ENCODE results near the gene MRPL53.
"Not testable (repeated sequence)": the region's sequence is repeated elsewhere in the genome, so short reads cannot be mapped to it uniquely, and the experiment has no call there.

The MRPL53 gene

GRCh38 chr2:74448771-74449170 is 23.7 kb downstream of the MRPL53 start:
- no peak for DNase-seq (ENCODE audit: low spot score)

- no peak for DNase-seq (ENCODE audit: low spot score)
Measured at GRCh38 chr2:74447230-74447999, 25.1 kb downstream of the MRPL53 start.

GRCh38 chr2:74444498-74445318 is 27.8 kb downstream of the MRPL53 start:
- no peak for DNase-seq (ENCODE audit: low spot score)

- not testable (repeated sequence) for DNase-seq (ENCODE audit: low spot score)
Measured at GRCh38 chr2:74442483-74443297, 29.8 kb downstream of the MRPL53 start.

- no peak for DNase-seq (ENCODE audit: low spot score)
Measured at GRCh38 chr2:74441690-74442482, 30.6 kb downstream of the MRPL53 start, which contains the start of gene RTKN. RTKN (minus strand) TSS chr2:74441937; CDS start chr2:74441816, 121 bp downstream.

- no peak for DNase-seq (ENCODE audit: low spot score)
Measured at GRCh38 chr2:74441170-74441689, 31.2 kb downstream of the MRPL53 start.

- peak; percentile 99 for DNase-seq (ENCODE audit: low spot score)
Measured at GRCh38 chr2:74440378-74441169, 31.9 kb downstream of the MRPL53 start.

- peak; percentile 84 for DNase-seq (ENCODE audit: low spot score)
Measured at GRCh38 chr2:74439803-74440377, 32.6 kb downstream of the MRPL53 start.

- DNase-seq (ENCODE audit: low spot score): no peak
Measured at GRCh38 chr2:74439373-74439772, 33.1 kb downstream of the MRPL53 start.

- no peak for DNase-seq (ENCODE audit: low spot score)
Measured at GRCh38 chr2:74438248-74438647, 34.2 kb downstream of the MRPL53 start.

GRCh38 chr2:74436848-74437695 is 35.4 kb downstream of the MRPL53 start:
- DNase-seq (ENCODE audit: low spot score): no peak

- DNase-seq (ENCODE audit: low spot score): no peak
Measured at GRCh38 chr2:74436111-74436805, 36.2 kb downstream of the MRPL53 start.

GRCh38 chr2:74430502-74430901 is 42.0 kb downstream of the MRPL53 start:
- no peak for DNase-seq (ENCODE audit: low spot score)

GRCh38 chr2:74429487-74430451 is 42.7 kb downstream of the MRPL53 start:
- no peak for DNase-seq (ENCODE audit: low spot score)

- DNase-seq (ENCODE audit: low spot score): no peak
Measured at GRCh38 chr2:74428675-74429074, 43.8 kb downstream of the MRPL53 start.

GRCh38 chr2:74427551-74427950 is 44.9 kb downstream of the MRPL53 start:
- DNase-seq (ENCODE audit: low spot score): no peak

- no peak for DNase-seq (ENCODE audit: low spot score)
Measured at GRCh38 chr2:74426181-74426758, 46.2 kb downstream of the MRPL53 start.

Measured in hepatic stellate cell (primary cell).